Measurements from ENCODE around the gene PTCHD4. TPM values are rescaled to one million over a fixed set of nuclear protein-coding genes. Genes with fewer than 3 reads are reported as not detected.
"Not testable (repeated sequence)": the region's sequence is repeated elsewhere in the genome, so short reads cannot be mapped to it uniquely, and the experiment has no call there.

Gene PTCHD4
- total RNA-seq, 3 donors from 2014 or later (not counting 1 experiment from before 2014, with no cell fraction given) = not detected

- DNase-seq = no peak
- intact Hi-C loops (cut with micrococcal nuclease) = no loop called here
- WGBS (ENCODE audit: insufficient coverage) = 88% methylated on average over 3 of the region's 5 CpGs
- Histone ChIP-seq H3K27me3 (ENCODE audit: control insufficient read depth, insufficient read depth, low read length) (no peaks in the 10 kb centered on the region), H3K4me1 (ENCODE audit: control insufficient read depth, insufficient read depth, low read length) (no peaks in the 10 kb centered on the region), H3K36me3 (ENCODE audit: control insufficient read depth, insufficient read depth, low read length) (no peaks in the 10 kb centered on the region), H3K27ac (ENCODE audit: low read length) (no peak overlapping the region), H3K4me3 (ENCODE audit: low read length) (no peak overlapping the region), H3K9me3 (ENCODE audit: control insufficient read depth, insufficient read depth, low read length) (no peaks in the 10 kb centered on the region)
- ATAC-seq = no peak
- H3K27me3 Mint-ChIP-seq (ENCODE audit: low read depth in 2 of 2) = no peaks in the 10 kb centered on the region
- H3K27ac Mint-ChIP-seq = no peak overlapping the region
- no peaks in the 10 kb centered on the region for H3K4me1 Mint-ChIP-seq
- H3K4me3 Mint-ChIP-seq = no peak overlapping the region
- no peaks in the 10 kb centered on the region for H3K36me3 Mint-ChIP-seq
- TF ChIP-seq CTCF (IDR thresholded peaks at IDR 0.05) = no peak
- peaks cover 7 to 13% of the 10 kb centered on the region in 2 donors for H3K9me3 Mint-ChIP-seq
These were observed 24.5 kb upstream of the PTCHD4 start for GRCh38 chr6:48135323-48136084.

GRCh38 chr6:48134246-48134645 lies 23.2 kb upstream of the PTCHD4 start:
- H3K27ac Mint-ChIP-seq = no peak overlapping the region
- no peak overlapping the region for H3K4me3 ChIP-seq (ENCODE audit: low read length)
- no peaks in the 10 kb centered on the region for H3K36me3 Mint-ChIP-seq
- H3K27me3 ChIP-seq (ENCODE audit: control insufficient read depth, insufficient read depth, low read length) = no peaks in the 10 kb centered on the region
- H3K9me3 ChIP-seq (ENCODE audit: control insufficient read depth, insufficient read depth, low read length) = no peaks in the 10 kb centered on the region
- no peaks in the 10 kb centered on the region for H3K4me1 Mint-ChIP-seq
- no peak for DNase-seq
- no peak overlapping the region for H3K4me3 Mint-ChIP-seq
- no peak for ATAC-seq
- H3K27ac ChIP-seq (ENCODE audit: low read length) = no peak overlapping the region
- TF ChIP-seq CTCF (IDR thresholded peaks at IDR 0.05) = no peak
- no peaks in the 10 kb centered on the region for H3K27me3 Mint-ChIP-seq (ENCODE audit: low read depth in 2 of 2)
- H3K36me3 ChIP-seq (ENCODE audit: control insufficient read depth, insufficient read depth, low read length) = no peaks in the 10 kb centered on the region
- peaks cover 9 to 11% of the 10 kb centered on the region in 2 donors for H3K9me3 Mint-ChIP-seq
- WGBS (ENCODE audit: insufficient coverage) = 67% methylated on average over 1 of the region's 2 CpGs
- no peaks in the 10 kb centered on the region for H3K4me1 ChIP-seq (ENCODE audit: control insufficient read depth, insufficient read depth, low read length)
- intact Hi-C loops (cut with micrococcal nuclease) = no loop called here

- H3K4me1 ChIP-seq (ENCODE audit: control insufficient read depth, insufficient read depth, low read length) = no peaks in the 10 kb centered on the region
- H3K4me3 Mint-ChIP-seq = no peak overlapping the region
- peaks cover 4 to 7% of the 10 kb centered on the region in 2 donors for H3K9me3 Mint-ChIP-seq
- WGBS (ENCODE audit: insufficient coverage) = 86% methylated on average over 2 of the region's 4 CpGs
- no peaks in the 10 kb centered on the region for H3K9me3 ChIP-seq (ENCODE audit: control insufficient read depth, insufficient read depth, low read length)
- no peak overlapping the region for H3K27ac ChIP-seq (ENCODE audit: low read length)
- no peaks in the 10 kb centered on the region for H3K27me3 ChIP-seq (ENCODE audit: control insufficient read depth, insufficient read depth, low read length)
- no peak for TF ChIP-seq CTCF (IDR thresholded peaks at IDR 0.05)
- ATAC-seq (no peak), DNase-seq (no peak)
- intact Hi-C loops (cut with micrococcal nuclease) = no loop called here
- no peak overlapping the region for H3K4me3 ChIP-seq (ENCODE audit: low read length)
- H3K4me1 Mint-ChIP-seq = no peaks in the 10 kb centered on the region
- no peaks in the 10 kb centered on the region for H3K36me3 Mint-ChIP-seq
- H3K36me3 ChIP-seq (ENCODE audit: control insufficient read depth, insufficient read depth, low read length) = no peaks in the 10 kb centered on the region
- H3K27me3 Mint-ChIP-seq (ENCODE audit: low read depth in 2 of 2) = no peaks in the 10 kb centered on the region
- H3K27ac Mint-ChIP-seq = no peak overlapping the region
These were observed 12.6 kb upstream of the PTCHD4 start for GRCh38 chr6:48123601-48124000.

GRCh38 chr6:48121983-48122749 lies 11.2 kb upstream of the PTCHD4 start:
- ATAC-seq; H3K36me3 ChIP-seq (ENCODE audit: control insufficient read depth, insufficient read depth, low read length); H3K9me3 Mint-ChIP-seq; H3K27ac ChIP-seq (ENCODE audit: low read length); H3K36me3 Mint-ChIP-seq; H3K4me3 Mint-ChIP-seq; H3K27me3 ChIP-seq (ENCODE audit: control insufficient read depth, insufficient read depth, low read length); H3K9me3 ChIP-seq (ENCODE audit: control insufficient read depth, insufficient read depth, low read length); H3K27ac Mint-ChIP-seq; H3K4me1 Mint-ChIP-seq; intact Hi-C loops (cut with micrococcal nuclease); H3K4me3 ChIP-seq (ENCODE audit: low read length); DNase-seq; H3K27me3 Mint-ChIP-seq (ENCODE audit: low read depth in 2 of 2); H3K4me1 ChIP-seq (ENCODE audit: control insufficient read depth, insufficient read depth, low read length): not testable (repeated sequence)
- WGBS (ENCODE audit: insufficient coverage) = 35% methylated on average over 1 of the region's 1 CpG
